Measurements from ENCODE around the gene ABCC4. TPM values are rescaled to one million over a fixed set of nuclear protein-coding genes. Genes with fewer than 3 reads are reported as not detected.

ABCC4 gene
- polyA plus RNA-seq, 1 donor from 2014 or later: 2.4 TPM

DNA sequence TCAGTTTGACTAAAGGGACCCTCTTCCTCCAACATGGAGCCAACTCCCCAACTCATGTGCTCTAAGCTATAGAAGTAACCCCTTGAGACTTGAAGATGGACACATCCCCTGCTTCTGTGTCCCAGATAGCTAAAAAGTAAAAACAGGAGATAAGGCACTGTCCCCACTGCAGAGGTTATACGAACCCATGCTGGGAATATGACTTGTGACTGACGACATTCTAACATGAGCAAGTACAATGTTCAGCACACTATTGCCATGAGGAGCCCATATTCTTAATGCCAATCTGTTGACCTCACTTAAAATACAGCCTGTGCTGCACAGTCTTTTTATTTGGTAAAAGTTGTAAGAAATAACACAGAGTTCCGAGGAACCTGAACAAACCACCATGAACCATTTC is 71.4 kb downstream of the ABCC4 start:
- H4K20me1 ChIP-seq (ENCODE audit: insufficient read depth): no peaks in the 10 kb centered on the region
- no peaks in the 10 kb centered on the region for H3K27me3 ChIP-seq (ENCODE audit: insufficient read depth, low read depth, low read length)
- H3K9me2 ChIP-seq (ENCODE audit: insufficient read depth, low read length): no peaks in the 10 kb centered on the region
- no peaks in the 10 kb centered on the region for H3K79me2 ChIP-seq (replicated peaks; ENCODE audit: insufficient read depth, low read length)
- H3K27ac ChIP-seq (ENCODE audit: low read length): no peak overlapping the region
- H3K9ac ChIP-seq (ENCODE audit: low read length): no peak overlapping the region
- H3K4me3 ChIP-seq (ENCODE audit: low read length): no peak overlapping the region
- H3K4me2 ChIP-seq (ENCODE audit: low read length): no peak overlapping the region
- no peaks in the 10 kb centered on the region for H3K9me3 ChIP-seq (ENCODE audit: low read length)
- H3F3A ChIP-seq (ENCODE audit: insufficient read depth, low read length, poor library complexity, severe bottlenecking): no peaks in the 10 kb centered on the region
- TF ChIP-seq REST (IDR thresholded peaks at IDR 0.05; ENCODE audit: borderline replicate concordance): no peak
- no peak for TF ChIP-seq POLR2AphosphoS5 (IDR thresholded peaks at IDR 0.05)
- TF ChIP-seq RAD21 (conservative IDR thresholded peaks at IDR 0.05): no peak
- no peak for TF ChIP-seq EP300 (conservative IDR thresholded peaks at IDR 0.05; ENCODE audit: poor library complexity, severe bottlenecking)
- TF ChIP-seq EZH2 (IDR thresholded peaks at IDR 0.05; ENCODE audit: borderline replicate concordance, insufficient read depth, low read length, poor library complexity, severe bottlenecking): no peak
- TF ChIP-seq MXI1 (conservative IDR thresholded peaks at IDR 0.05; ENCODE audit: poor library complexity, severe bottlenecking): no peak
- TF ChIP-seq TAF1 (IDR thresholded peaks at IDR 0.05; ENCODE audit: low read depth): no peak
- TF ChIP-seq, protein P1, sequence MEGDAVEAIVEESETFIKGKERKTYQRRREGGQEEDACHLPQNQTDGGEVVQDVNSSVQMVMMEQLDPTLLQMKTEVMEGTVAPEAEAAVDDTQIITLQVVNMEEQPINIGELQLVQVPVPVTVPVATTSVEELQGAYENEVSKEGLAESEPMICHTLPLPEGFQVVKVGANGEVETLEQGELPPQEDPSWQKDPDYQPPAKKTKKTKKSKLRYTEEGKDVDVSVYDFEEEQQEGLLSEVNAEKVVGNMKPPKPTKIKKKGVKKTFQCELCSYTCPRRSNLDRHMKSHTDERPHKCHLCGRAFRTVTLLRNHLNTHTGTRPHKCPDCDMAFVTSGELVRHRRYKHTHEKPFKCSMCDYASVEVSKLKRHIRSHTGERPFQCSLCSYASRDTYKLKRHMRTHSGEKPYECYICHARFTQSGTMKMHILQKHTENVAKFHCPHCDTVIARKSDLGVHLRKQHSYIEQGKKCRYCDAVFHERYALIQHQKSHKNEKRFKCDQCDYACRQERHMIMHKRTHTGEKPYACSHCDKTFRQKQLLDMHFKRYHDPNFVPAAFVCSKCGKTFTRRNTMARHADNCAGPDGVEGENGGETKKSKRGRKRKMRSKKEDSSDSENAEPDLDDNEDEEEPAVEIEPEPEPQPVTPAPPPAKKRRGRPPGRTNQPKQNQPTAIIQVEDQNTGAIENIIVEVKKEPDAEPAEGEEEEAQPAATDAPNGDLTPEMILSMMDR (IDR thresholded peaks at IDR 0.05; ENCODE audit: poor library complexity, severe bottlenecking): no peak
- TF ChIP-seq SMC3 (conservative IDR thresholded peaks at IDR 0.05; ENCODE audit: poor library complexity): no peak
- no peaks in the 10 kb centered on the region for H3K36me3 ChIP-seq (ENCODE audit: insufficient read depth, low read length)
- H2AFZ ChIP-seq (ENCODE audit: low read depth, low read length): no peak overlapping the region

DNA sequence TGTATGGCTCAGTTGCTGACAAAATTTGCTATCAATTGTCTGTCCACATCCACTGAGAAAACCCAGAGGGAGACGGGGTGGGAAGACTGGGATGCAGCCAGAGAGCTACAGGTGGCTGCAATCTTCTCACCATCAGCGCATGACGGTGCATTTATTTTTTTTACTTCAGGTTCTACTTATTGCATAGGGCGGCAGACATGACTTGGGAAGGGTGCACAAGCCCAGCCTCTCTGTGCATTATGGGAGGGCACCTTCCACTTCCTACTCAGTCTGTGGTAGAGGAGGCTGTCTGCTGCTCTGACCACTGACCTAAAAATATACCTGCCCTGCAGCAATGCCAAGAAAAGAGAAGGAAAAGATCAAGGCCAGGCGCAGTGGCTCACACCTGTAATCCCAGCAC is 73.1 kb downstream of the ABCC4 start:
- no peak overlapping the region for H3K4me3 ChIP-seq (ENCODE audit: low read length)
- TF ChIP-seq, protein P1 (IDR thresholded peaks at IDR 0.05; ENCODE audit: poor library complexity, severe bottlenecking): no peak
- no peak for TF ChIP-seq REST (IDR thresholded peaks at IDR 0.05; ENCODE audit: borderline replicate concordance)
- H2AFZ ChIP-seq (ENCODE audit: low read depth, low read length): no peak overlapping the region
- H3K9ac ChIP-seq (ENCODE audit: low read length): no peak overlapping the region
- no peak overlapping the region for H3K4me2 ChIP-seq (ENCODE audit: low read length)
- H3F3A ChIP-seq (ENCODE audit: insufficient read depth, low read length, poor library complexity, severe bottlenecking): no peaks in the 10 kb centered on the region
- no peaks in the 10 kb centered on the region for H3K9me2 ChIP-seq (ENCODE audit: insufficient read depth, low read length)
- no peaks in the 10 kb centered on the region for H4K20me1 ChIP-seq (ENCODE audit: insufficient read depth)
- no peaks in the 10 kb centered on the region for H3K36me3 ChIP-seq (ENCODE audit: insufficient read depth, low read length)
- H3K27me3 ChIP-seq (ENCODE audit: insufficient read depth, low read depth, low read length): no peaks in the 10 kb centered on the region
- no peaks in the 10 kb centered on the region for H3K79me2 ChIP-seq (replicated peaks; ENCODE audit: insufficient read depth, low read length)
- H3K9me3 ChIP-seq (ENCODE audit: low read length): no peaks in the 10 kb centered on the region
- no peak overlapping the region for H3K27ac ChIP-seq (ENCODE audit: low read length)

Measured in neural cell (in vitro differentiated cells).